A673 (cell line): ENCODE measurements around the gene SH3D19. TPM values are rescaled to one million over a fixed set of nuclear protein-coding genes. Genes with fewer than 3 reads are reported as not detected.

ENCODE experiments used
- BruUV-seq: library from RNA; stranded (reverse); fragments of 400-500 nt; replicated peaks from 2 replicates; lab custom pipeline; 2021; lab: Mats Ljungman, UMichigan
- CTCF ChIA-PET: fragments of 300-600 bp; sonication (Branson Sonifier 250); formaldehyde crosslinking; loops from one replicate; lab custom pipeline; 2022; ENCODE audit warnings: antibody characterized with exemption; lab: Charles Lee
- POLR2A ChIA-PET: fragments of 300-600 bp; sonication (Branson Sonifier 250); formaldehyde crosslinking; loops from one replicate; lab custom pipeline; 2022; ENCODE audit warnings: antibody characterized with exemption; ENCODE audit not compliant: low non-redundant PET; lab: Charles Lee
- DNase-seq: peaks from one replicate; pipeline ENCODE4 v3.0.0-alpha.2; 2015; ENCODE audit warnings: low spot score
- H3K27ac ChIP-seq: fragments of 200-600 bp; sonication (generic); 2 replicates; pipeline ENCODE4 v1.5.1; 2016; ENCODE audit warnings: mixed run types, low read depth, mild to moderate bottlenecking, mixed read lengths, antibody characterized with exemption, low read length; ENCODE audit not compliant: poor library complexity, severe bottlenecking
- H3K27me3 ChIP-seq: fragments of 200-600 bp; sonication (generic); replicated peaks from 2 replicates; pipeline ENCODE4 v1.6.1; 2017; ENCODE audit warnings: mixed run types, low read depth, mild to moderate bottlenecking, mixed read lengths, antibody characterized with exemption, low read length; ENCODE audit not compliant: insufficient read depth, poor library complexity
- H3K36me3 ChIP-seq: fragments of 200-600 bp; sonication (generic); 2 replicates; pipeline ENCODE4 v1.6.1; 2016; ENCODE audit warnings: mixed run types, mild to moderate bottlenecking, mixed read lengths, antibody characterized with exemption, low read length; ENCODE audit not compliant: insufficient read depth, poor library complexity, severe bottlenecking
- H3K4me1 ChIP-seq: fragments of 200-600 bp; sonication (generic); 2 replicates; pipeline ENCODE4 v1.6.1; 2017; ENCODE audit warnings: mixed run types, mild to moderate bottlenecking, mixed read lengths, antibody characterized with exemption, low read length; ENCODE audit not compliant: insufficient read depth, poor library complexity, severe bottlenecking
- H3K4me3 ChIP-seq: fragments of 200-600 bp; sonication (generic); 2 replicates; pipeline ENCODE4 v1.5.1; 2016; ENCODE audit warnings: low read depth, mixed run types, mild to moderate bottlenecking, mixed read lengths, low read length; ENCODE audit not compliant: poor library complexity, severe bottlenecking
- H3K9me3 ChIP-seq: fragments of 200-600 bp; sonication (generic); 2 replicates; pipeline ENCODE4 v1.6.1; 2016; ENCODE audit warnings: mixed run types, low read depth, mild to moderate bottlenecking, mixed read lengths, antibody characterized with exemption, low read length; ENCODE audit not compliant: poor library complexity, severe bottlenecking
- CTCF ChIP-seq: fragments of 300-800, 200-600 bp; sonication (generic); conservative IDR thresholded peaks from 2 replicates; pipeline ENCODE4 v1.5.1; 2017; ENCODE audit warnings: low read depth, mild to moderate bottlenecking, antibody characterized with exemption, low read length, moderate library complexity, mixed read lengths
- EZH2 ChIP-seq: fragments of 200-600 bp; sonication (generic); IDR thresholded peaks from 2 replicates; pipeline ENCODE4 v1.6.1; 2017; ENCODE audit warnings: borderline replicate concordance, low read depth, mild to moderate bottlenecking, mixed read lengths, antibody characterized with exemption, low read length; ENCODE audit not compliant: poor library complexity, severe bottlenecking
- intact Hi-C: fragments of 100-400 bp; cut with micrococcal nuclease; formaldehyde crosslinking; loops from one replicate; pipeline ENCODE4 v1.10.0; 2022; ENCODE audit not compliant: unreplicated experiment
- total RNA-seq: library from RNA; stranded (reverse); gene quantifications from 2 replicates; pipeline ENCODE4 v1.2.3, GENCODE V29; 2021

Gene SH3D19
- total RNA-seq, 1 experiment from 2014 or later, result 0.86 TPM

GRCh38 chr4:151114986-151115385, 210.4 kb downstream of the SH3D19 start:
- peak; percentile 24 for DNase-seq
- Histone ChIP-seq H3K9me3 (no peaks in the 10 kb centered on the region), H3K36me3 (no peaks in the 10 kb centered on the region), H3K4me1 (no peaks in the 10 kb centered on the region), H3K27me3 (no peaks in the 10 kb centered on the region), H3K4me3 (no peak overlapping the region), H3K27ac (no peak overlapping the region)
- BruUV-seq, result no TSS peak
- no peak for TF ChIP-seq EZH2
- TF ChIP-seq CTCF, result no peak
- intact Hi-C loops, result loop anchor here (10.0 kb wide), 1 partner anchor 1270 kb away; no protein-coding TSS in a partner anchor
- POLR2A ChIA-PET, result interaction anchor here (0.6 kb wide), 1 partner anchor 267 kb away, joined by 3 read pairs; no protein-coding TSS in a partner anchor
- CTCF ChIA-PET, result no interaction called here

- no peaks in the 10 kb centered on the region for H3K4me1 ChIP-seq
- CTCF ChIA-PET, result no interaction called here
- POLR2A ChIA-PET, result no interaction called here
- H3K36me3 ChIP-seq, result no peaks in the 10 kb centered on the region
- BruUV-seq, result no TSS peak
- DNase-seq, result no peak
- TF ChIP-seq EZH2 (no peak), CTCF (no peak)
- intact Hi-C loops, result loop anchor here (10.0 kb wide), 1 partner anchor 1270 kb away; no protein-coding TSS in a partner anchor
- H3K27me3 ChIP-seq, result no peaks in the 10 kb centered on the region
- H3K9me3 ChIP-seq, result no peaks in the 10 kb centered on the region
- no peak overlapping the region for H3K4me3 ChIP-seq
- H3K27ac ChIP-seq, result no peak overlapping the region
These were observed 211.1 kb downstream of the SH3D19 start for GRCh38 chr4:151114338-151114737.

- Histone ChIP-seq H3K4me3 (no peak overlapping the region), H3K9me3 (no peaks in the 10 kb centered on the region), H3K4me1 (no peaks in the 10 kb centered on the region), H3K27ac (no peak overlapping the region), H3K36me3 (peaks cover 19% of the 10 kb centered on the region), H3K27me3 (no peaks in the 10 kb centered on the region)
- intact Hi-C loops, result loop anchor here (10.0 kb wide), 1 partner anchor 1275 kb away; no protein-coding TSS in a partner anchor
- POLR2A ChIA-PET, result no interaction called here
- no peak for TF ChIP-seq CTCF
- no peak for TF ChIP-seq EZH2
- CTCF ChIA-PET, result no interaction called here
- no peak for DNase-seq
- no TSS peak for BruUV-seq
These were observed 215.2 kb downstream of the SH3D19 start for GRCh38 chr4:151110236-151110635.
